ENCODE results near the gene PDE4D. TPM values are rescaled to one million over a fixed set of nuclear protein-coding genes. Genes with fewer than 3 reads are reported as not detected.
A peak's percentile ranks its signal among the peaks of the same experiment; 100 is the strongest.

PDE4D gene
- total RNA-seq, 4 donors from 2014 or later: 35.0 to 121 (median 63.4) TPM

DNA sequence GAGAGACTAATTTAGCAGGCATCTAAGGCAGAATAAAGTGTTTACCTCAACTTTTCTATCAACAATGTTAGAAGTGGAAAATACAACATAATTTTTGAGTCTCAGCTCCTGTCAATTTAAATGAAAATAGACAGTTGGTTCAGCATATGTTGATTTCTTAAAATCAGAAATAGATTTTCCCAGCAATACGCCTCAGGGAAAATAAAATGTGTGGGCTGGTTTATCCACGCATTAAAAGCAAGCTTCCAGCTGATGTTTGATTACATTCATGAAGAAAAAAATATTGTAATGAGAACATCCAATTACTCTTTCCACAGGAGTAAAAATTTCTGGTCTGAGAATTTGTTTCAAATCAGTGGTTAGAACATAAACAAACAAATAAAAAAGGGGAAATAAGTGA is 166.3 kb downstream of the PDE4D start:
- no peak overlapping the region for H3K27ac ChIP-seq
- 86 to 90% methylated on average over 2 of the region's 2 CpGs for WGBS, 2 donors (ENCODE audit: low coverage in 1 of 2)
- H3K36me3 ChIP-seq: no peaks in the 10 kb centered on the region
- no peaks in the 10 kb centered on the region for H3K4me1 ChIP-seq
- no peak overlapping the region for H3K4me3 ChIP-seq
- H3K27me3 ChIP-seq: no peaks in the 10 kb centered on the region
- TF ChIP-seq EP300 (IDR thresholded peaks at IDR 0.05) (no peak), POLR2A (IDR thresholded peaks at IDR 0.05) (no peak), POLR2AphosphoS5 (IDR thresholded peaks at IDR 0.05) (no peak)
- TF ChIP-seq, protein P1, sequence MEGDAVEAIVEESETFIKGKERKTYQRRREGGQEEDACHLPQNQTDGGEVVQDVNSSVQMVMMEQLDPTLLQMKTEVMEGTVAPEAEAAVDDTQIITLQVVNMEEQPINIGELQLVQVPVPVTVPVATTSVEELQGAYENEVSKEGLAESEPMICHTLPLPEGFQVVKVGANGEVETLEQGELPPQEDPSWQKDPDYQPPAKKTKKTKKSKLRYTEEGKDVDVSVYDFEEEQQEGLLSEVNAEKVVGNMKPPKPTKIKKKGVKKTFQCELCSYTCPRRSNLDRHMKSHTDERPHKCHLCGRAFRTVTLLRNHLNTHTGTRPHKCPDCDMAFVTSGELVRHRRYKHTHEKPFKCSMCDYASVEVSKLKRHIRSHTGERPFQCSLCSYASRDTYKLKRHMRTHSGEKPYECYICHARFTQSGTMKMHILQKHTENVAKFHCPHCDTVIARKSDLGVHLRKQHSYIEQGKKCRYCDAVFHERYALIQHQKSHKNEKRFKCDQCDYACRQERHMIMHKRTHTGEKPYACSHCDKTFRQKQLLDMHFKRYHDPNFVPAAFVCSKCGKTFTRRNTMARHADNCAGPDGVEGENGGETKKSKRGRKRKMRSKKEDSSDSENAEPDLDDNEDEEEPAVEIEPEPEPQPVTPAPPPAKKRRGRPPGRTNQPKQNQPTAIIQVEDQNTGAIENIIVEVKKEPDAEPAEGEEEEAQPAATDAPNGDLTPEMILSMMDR (IDR thresholded peaks at IDR 0.05): no peak
- no peak for ATAC-seq
- no peaks in the 10 kb centered on the region for H3K9me3 ChIP-seq

DNA sequence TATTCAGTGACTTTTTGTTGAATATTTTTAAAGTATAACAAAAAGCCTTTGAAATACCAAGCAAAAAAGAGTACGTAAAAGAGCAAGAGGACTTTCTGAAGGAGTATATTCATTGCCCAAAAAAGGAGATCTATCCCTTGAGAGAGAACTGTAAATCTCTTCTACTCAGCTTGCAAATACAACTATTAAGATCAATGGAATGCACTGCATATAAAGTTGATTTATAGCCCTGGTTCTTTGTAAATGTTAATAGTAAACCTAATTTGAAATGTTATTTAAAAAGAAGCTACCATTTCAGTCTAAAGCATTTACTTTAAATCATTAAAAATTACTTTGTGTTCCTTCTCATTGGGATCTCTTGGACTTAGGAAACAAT is 168.1 kb downstream of the PDE4D start:
- ATAC-seq: no peak
- WGBS, 2 donors (ENCODE audit: low coverage in 1 of 2): 64 to 93% methylated on average over 1 of the region's 1 CpG
- H3K9me3 ChIP-seq: no peaks in the 10 kb centered on the region
- H3K27me3 ChIP-seq: no peaks in the 10 kb centered on the region
- no peak for TF ChIP-seq POLR2AphosphoS5 (IDR thresholded peaks at IDR 0.05)
- TF ChIP-seq EP300 (IDR thresholded peaks at IDR 0.05): no peak
- no peak for TF ChIP-seq POLR2A (IDR thresholded peaks at IDR 0.05)
- TF ChIP-seq, protein P1 (IDR thresholded peaks at IDR 0.05): no peak
- H3K4me3 ChIP-seq: no peak overlapping the region
- no peaks in the 10 kb centered on the region for H3K36me3 ChIP-seq
- H3K4me1 ChIP-seq: no peaks in the 10 kb centered on the region
- H3K27ac ChIP-seq: no peak overlapping the region

DNA sequence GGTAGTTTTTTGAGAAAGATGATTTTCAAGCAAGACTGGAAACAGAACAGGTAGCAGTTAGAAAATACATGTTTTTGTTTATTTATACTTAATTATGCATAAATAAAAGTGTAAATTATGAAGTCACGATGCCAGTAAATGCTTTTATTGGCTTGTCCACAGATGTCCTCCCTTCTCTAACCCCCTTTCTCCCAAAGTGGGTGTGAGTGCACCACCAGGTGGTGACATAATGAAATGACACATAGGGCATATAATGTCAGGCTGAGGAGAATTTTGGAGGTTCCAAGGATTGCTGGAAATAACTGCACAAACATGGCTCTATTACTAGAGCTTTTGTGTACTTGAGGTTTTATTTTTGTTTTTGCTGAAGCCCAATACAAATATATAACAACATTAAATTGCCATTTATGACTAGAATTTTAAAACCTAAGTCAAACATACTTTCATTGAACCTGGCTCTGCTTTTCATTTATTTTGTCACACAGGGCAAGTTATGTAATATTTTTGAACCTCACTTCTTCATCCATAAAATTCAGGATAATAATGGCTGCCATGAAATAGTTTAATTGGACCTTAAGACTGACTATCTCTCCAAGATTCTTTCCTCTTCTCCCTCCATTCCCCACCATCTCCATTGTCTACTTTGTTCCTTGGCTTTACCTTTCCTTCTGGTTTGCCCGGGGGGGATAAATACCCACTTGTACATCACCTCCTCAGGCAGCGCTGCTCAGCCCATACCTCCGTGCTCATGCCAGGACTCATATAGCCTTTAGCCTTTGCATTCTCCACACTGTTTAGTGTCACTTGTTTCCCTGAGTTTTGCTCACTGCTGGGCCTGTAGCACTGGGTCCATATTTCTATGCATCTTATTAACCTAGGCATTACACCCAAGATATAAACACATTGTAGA is 168.8 kb downstream of the PDE4D start:
- no peak overlapping the region for H3K27ac ChIP-seq
- TF ChIP-seq POLR2A (IDR thresholded peaks at IDR 0.05): no peak
- TF ChIP-seq, protein P1 (IDR thresholded peaks at IDR 0.05): peak in 2 of 4 experiments; percentile 30 to 43
- ATAC-seq: no peak
- no peaks in the 10 kb centered on the region for H3K36me3 ChIP-seq
- H3K27me3 ChIP-seq: no peaks in the 10 kb centered on the region
- H3K9me3 ChIP-seq: no peaks in the 10 kb centered on the region
- WGBS, 2 donors (ENCODE audit: low coverage in 1 of 2): 85 to 87% methylated on average over 4 of the region's 4 CpGs
- H3K4me3 ChIP-seq: no peak overlapping the region
- H3K4me1 ChIP-seq: no peaks in the 10 kb centered on the region

DNA sequence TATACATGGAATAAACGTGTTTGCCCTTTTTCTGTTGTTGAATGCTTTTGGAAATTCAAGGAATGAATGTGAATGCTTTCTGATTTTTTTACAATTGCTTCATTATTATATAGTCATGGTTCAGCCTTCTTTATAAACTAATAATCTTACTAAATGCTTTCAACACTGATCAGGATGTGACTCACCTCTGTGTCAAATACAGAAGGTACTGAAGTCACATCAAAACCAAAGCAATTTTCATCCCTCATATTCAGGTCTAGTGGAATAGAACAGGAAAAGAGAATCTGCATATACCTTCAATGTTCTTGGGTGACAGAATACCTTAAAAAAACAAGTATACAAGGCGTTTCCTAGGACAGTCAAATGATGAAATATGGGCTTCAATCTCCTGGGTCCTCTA is 170.7 kb downstream of the PDE4D start:
- Histone ChIP-seq H3K27me3 (no peaks in the 10 kb centered on the region), H3K36me3 (no peaks in the 10 kb centered on the region), H3K27ac (no peak overlapping the region), H3K4me3 (no peak overlapping the region), H3K4me1 (no peaks in the 10 kb centered on the region), H3K9me3 (no peaks in the 10 kb centered on the region)
- 83 to 85% methylated on average over 2 of the region's 2 CpGs for WGBS, 2 donors (ENCODE audit: low coverage in 1 of 2)
- TF ChIP-seq POLR2A (IDR thresholded peaks at IDR 0.05) (no peak), EP300 (IDR thresholded peaks at IDR 0.05) (no peak), POLR2AphosphoS5 (IDR thresholded peaks at IDR 0.05) (no peak)
- TF ChIP-seq, protein P1 (IDR thresholded peaks at IDR 0.05): no peak
- ATAC-seq: no peak

DNA sequence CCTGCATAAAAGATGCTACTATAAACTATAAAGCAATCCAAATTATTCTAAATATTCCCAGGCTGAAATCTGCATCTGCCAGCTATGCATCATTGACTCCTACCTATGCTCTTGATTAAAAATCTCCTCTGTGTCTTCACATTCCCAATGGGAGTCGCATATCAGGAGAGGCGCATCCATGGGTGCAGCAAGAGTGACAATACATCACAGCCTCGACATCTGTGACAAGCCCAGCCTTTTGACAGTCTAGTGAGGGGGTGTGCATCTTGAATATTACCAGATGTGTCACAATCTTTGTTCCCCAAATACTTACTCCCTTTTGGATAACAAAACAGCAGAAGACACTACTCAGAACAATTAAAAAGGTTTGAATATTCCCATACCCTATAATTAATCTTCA is 171.8 kb downstream of the PDE4D start:
- Histone ChIP-seq H3K9me3 (no peaks in the 10 kb centered on the region), H3K27me3 (no peaks in the 10 kb centered on the region), H3K4me1 (no peaks in the 10 kb centered on the region), H3K4me3 (no peak overlapping the region), H3K36me3 (no peaks in the 10 kb centered on the region), H3K27ac (no peak overlapping the region)
- ATAC-seq: no peak
- WGBS, 2 donors (ENCODE audit: low coverage in 1 of 2): 78 to 90% methylated on average over 3 of the region's 3 CpGs
- TF ChIP-seq, protein P1 (IDR thresholded peaks at IDR 0.05): no peak
- no peak for TF ChIP-seq EP300 (IDR thresholded peaks at IDR 0.05)
- no peak for TF ChIP-seq POLR2AphosphoS5 (IDR thresholded peaks at IDR 0.05)
- TF ChIP-seq POLR2A (IDR thresholded peaks at IDR 0.05): no peak
